LNCaP clone FGC (cell line): Measurements from ENCODE around the gene RHOBTB3.
"Not testable (repeated sequence)": the region's sequence is repeated elsewhere in the genome, so short reads cannot be mapped to it uniquely, and the experiment has no call there.

Experiments
- DNase-seq: peaks from one replicate; pipeline ENCODE4 v3.0.0-alpha.2; 2011; ENCODE audit warnings: low read depth
- H3K4me3 ChIP-seq: 2 replicates; pipeline ENCODE4 v1.5.1; 2011; ENCODE audit warnings: mild to moderate bottlenecking, low read depth, low read length, control low read depth
- CTCF ChIP-seq: IDR thresholded peaks from 2 replicates; pipeline ENCODE4 v1.5.1; 2012; ENCODE audit warnings: mild to moderate bottlenecking; ENCODE audit not compliant: control insufficient read depth, insufficient read depth; ENCODE audit errors: extremely low read depth

The RHOBTB3 gene

GRCh38 chr5:95808686-95809413 is 77.7 kb downstream of the RHOBTB3 start:
- no peak overlapping the region for H3K4me3 ChIP-seq
- no peak for DNase-seq
- no peak for TF ChIP-seq CTCF

- no peak for TF ChIP-seq CTCF
- DNase-seq: no peak
- H3K4me3 ChIP-seq: no peak overlapping the region
These were observed 78.4 kb downstream of the RHOBTB3 start for GRCh38 chr5:95809414-95809960.

GRCh38 chr5:95810305-95811125 is 79.4 kb downstream of the RHOBTB3 start:
- no peak for TF ChIP-seq CTCF
- no peak overlapping the region for H3K4me3 ChIP-seq
- no peak for DNase-seq

GRCh38 chr5:95811126-95811423 is 79.9 kb downstream of the RHOBTB3 start:
- not testable (repeated sequence) for DNase-seq, H3K4me3 ChIP-seq

- not testable (repeated sequence) for DNase-seq, H3K4me3 ChIP-seq
These were observed 80.4 kb downstream of the RHOBTB3 start for GRCh38 chr5:95811461-95812073.

GRCh38 chr5:95812074-95812471 is 80.9 kb downstream of the RHOBTB3 start:
- no peak for TF ChIP-seq CTCF
- no peak overlapping the region for H3K4me3 ChIP-seq
- DNase-seq: no peak

- not testable (repeated sequence) for H3K4me3 ChIP-seq, DNase-seq
These were observed 81.9 kb downstream of the RHOBTB3 start for GRCh38 chr5:95813035-95813434.

GRCh38 chr5:95815155-95815729 is 84.1 kb downstream of the RHOBTB3 start:
- no peak for TF ChIP-seq CTCF
- H3K4me3 ChIP-seq: no peak overlapping the region
- DNase-seq: no peak
